Thoracic aorta (tissue), 2 donors: ENCODE measurements around the gene ENTPD2. TPM values are rescaled to one million over a fixed set of nuclear protein-coding genes. Genes with fewer than 3 reads are reported as not detected.

Experiments
- ATAC-seq: fragments of 150-250 bp; one replicate; pipeline ENCODE4 v1.8.0; 2017; ENCODE audit warnings: low read depth; ENCODE audit not compliant: insufficient number of reproducible peaks, low FRiP score
- DNase-seq: peaks from one replicate; pipeline ENCODE4 v3.0.0-alpha.2; 2020; ENCODE audit warnings: low spot score
- H3K27ac ChIP-seq, 2 donors: fragments of 200-600 bp; sonication (generic); 1 replicate in 1 of 2; 2 replicates in 1 of 2; pipeline ENCODE4 v1.5.1; 2016; ENCODE audit warnings: mild to moderate bottlenecking in 2 of 2, moderate library complexity in 2 of 2
- H3K27me3 ChIP-seq: fragments of 200-600 bp; sonication (generic); replicated peaks from 2 replicates; pipeline ENCODE4 v1.6.0; 2016; ENCODE audit warnings: mild to moderate bottlenecking; ENCODE audit not compliant: insufficient read depth
- H3K36me3 ChIP-seq: fragments of 200-600 bp; sonication (generic); one replicate; pipeline ENCODE4 v1.5.1; 2016
- H3K4me1 ChIP-seq, 2 donors: fragments of 200-600 bp; sonication (generic); 1 replicate in 1 of 2; 2 replicates in 1 of 2; pipeline versions ENCODE4 v1.5.1 to v1.6.0; 2016; ENCODE audit warnings: low read depth in 2 of 2, mild to moderate bottlenecking in 1 of 2; ENCODE audit not compliant: control insufficient read depth in 1 of 2
- H3K4me3 ChIP-seq: fragments of 200-600 bp; sonication (generic); 2 replicates; pipeline ENCODE4 v1.5.1; 2016; ENCODE audit warnings: mild to moderate bottlenecking
- H3K9me3 ChIP-seq: fragments of 200-600 bp; sonication (generic); 2 replicates; pipeline ENCODE4 v1.5.1; 2016
- CTCF ChIP-seq: fragments of 200-600 bp; sonication (generic); IDR thresholded peaks from one replicate; pipeline ENCODE4 v1.5.1; 2019; ENCODE audit warnings: antibody characterized with exemption
- total RNA-seq, 2 donors: library from RNA; depleted of rRNA; stranded (reverse); fragments of >200 nt; gene quantifications; one replicate each; pipeline versions ENCODE4 v1.1.0 to v1.2.3, GENCODE V29; 2016

ENTPD2 gene
- total RNA-seq, 2 donors from 2014 or later: 0.92 to 0.95 TPM

DNA sequence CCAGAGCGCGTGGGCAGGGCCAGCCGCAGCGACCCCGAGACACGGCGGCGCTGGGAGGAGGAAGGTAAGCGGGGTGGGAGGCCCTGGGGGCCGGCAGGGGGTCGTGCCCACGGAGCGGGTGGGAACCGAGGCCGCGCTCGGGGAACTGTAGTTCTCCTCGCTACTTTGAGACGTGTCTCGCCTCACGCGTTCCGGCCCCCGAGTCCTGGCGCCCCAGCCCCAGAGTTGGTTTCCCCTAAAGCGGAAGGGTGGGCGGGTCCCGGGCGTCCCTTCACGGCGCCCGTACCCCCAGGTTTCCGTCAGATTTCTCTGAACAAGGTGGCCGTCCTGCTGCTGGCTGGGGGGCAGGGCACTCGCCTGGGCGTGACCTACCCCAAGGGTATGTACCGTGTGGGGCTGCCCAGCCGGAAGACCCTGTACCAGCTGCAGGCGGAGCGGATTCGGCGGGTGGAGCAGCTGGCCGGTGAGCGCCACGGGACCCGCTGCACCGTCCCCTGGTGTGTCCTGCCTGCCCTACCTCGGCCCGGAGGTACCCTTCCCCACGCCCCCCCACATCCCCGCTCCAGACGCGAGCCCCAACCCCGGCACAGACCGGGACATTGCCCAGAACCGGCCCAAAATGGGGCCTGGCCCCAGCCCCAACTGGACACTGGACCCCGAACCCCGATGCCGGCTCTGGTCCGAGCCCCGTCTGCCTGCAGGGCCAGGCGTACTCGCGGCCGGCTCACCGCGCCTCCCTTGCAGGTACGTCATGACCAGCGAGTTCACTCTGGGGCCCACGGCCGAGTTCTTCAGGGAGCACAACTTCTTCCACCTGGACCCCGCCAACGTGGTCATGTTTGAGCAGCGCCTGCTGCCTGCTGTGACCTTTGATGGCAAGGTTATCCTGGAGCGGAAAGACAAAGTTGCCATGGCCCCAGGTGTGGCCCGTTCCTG lies 24.2 kb upstream of the ENTPD2 start:
- H3K36me3 ChIP-seq: peaks cover 10% of the 10 kb centered on the region
- H3K27me3 ChIP-seq: no peaks in the 10 kb centered on the region
- H3K4me3 ChIP-seq: peak overlapping the region; percentile 80
- peaks cover 11 to 21% of the 10 kb centered on the region in 2 donors for H3K4me1 ChIP-seq
- ATAC-seq (no peak), DNase-seq (no peak)
- H3K27ac ChIP-seq: no peak overlapping the region
- TF ChIP-seq CTCF: no peak
- H3K9me3 ChIP-seq: no peaks in the 10 kb centered on the region

DNA sequence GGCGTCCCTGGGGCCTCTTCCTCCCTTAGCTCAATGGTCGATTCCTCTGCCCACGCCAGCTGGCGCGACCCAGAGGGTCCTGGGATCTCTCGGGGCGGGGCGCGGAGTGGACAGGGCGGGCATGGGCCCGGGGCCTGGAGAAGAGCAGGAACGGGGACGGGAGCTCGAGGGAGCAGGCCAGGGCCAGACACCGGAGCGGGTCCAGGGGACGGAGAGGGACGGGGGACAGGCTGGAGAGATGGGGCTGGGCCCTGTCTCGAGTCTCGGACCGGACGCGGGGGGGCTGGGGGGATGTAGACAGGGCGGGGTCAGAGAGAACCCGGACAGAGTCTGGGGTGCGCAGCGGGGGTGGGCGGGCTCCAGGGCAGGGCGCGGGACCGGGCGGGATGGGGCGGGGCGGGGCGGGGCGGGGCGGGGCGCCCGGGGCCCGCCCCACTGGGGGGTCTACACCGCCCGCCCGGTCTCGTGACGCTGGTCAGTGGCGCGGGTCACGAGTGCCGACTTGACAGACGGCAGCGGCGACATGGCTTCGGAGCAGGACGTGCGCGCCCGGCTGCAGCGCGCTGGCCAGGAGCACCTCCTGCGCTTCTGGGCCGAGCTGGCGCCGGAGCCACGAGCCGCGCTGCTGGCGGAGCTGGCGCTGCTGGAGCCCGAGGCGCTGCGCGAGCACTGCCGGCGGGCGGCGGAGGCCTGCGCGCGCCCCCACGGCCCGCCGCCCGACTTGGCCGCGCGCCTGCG lies 23.3 kb upstream of the ENTPD2 start, which contains the start of gene UAP1L1:
Gene UAP1L1 (plus strand): TSS at position 508 of the 738 bp plus-strand sequence. CDS start 16 bp downstream, at position 524.
- TF ChIP-seq CTCF: no peak
- H3K4me3 ChIP-seq: peak within 1 kb of the TSS; percentile 80
- ATAC-seq (no peak), DNase-seq (no peak)
- H3K9me3 ChIP-seq: no peaks in the 10 kb centered on the region
- peak within 1 kb of the TSS in 1 of 2 donors; percentile 9 for H3K27ac ChIP-seq
- H3K4me1 ChIP-seq: peaks cover 11 to 21% of the 10 kb centered on the region in 2 donors
- H3K27me3 ChIP-seq: no peaks in the 10 kb centered on the region
- peaks cover 10% of the 10 kb centered on the region for H3K36me3 ChIP-seq

DNA sequence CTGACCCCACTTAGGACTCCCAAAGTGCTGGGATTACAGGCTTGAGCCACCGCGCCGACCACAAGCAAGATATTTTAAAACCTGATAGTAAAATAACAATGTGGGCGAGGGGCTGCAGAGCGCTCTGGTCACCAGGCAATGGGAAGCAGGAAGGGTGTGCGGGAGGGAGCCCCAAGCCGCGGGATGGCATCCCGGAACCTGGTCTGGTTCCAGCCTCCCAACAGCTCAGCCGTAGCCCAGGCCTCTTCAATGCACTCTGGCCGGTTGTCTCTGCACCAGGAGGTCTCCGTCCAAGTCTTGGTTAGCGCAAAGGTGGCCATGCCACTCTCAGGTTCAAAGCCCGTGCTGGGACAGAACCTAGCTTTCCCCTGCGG lies 22.8 kb upstream of the ENTPD2 start:
- H3K27me3 ChIP-seq: no peaks in the 10 kb centered on the region
- no peak for DNase-seq
- TF ChIP-seq CTCF: no peak
- H3K27ac ChIP-seq: peak overlapping the region in 1 of 2 donors; percentile 9
- peaks cover 10% of the 10 kb centered on the region for H3K36me3 ChIP-seq
- ATAC-seq: no peak
- H3K4me3 ChIP-seq: peak overlapping the region; percentile 80
- H3K4me1 ChIP-seq: peaks cover 11 to 21% of the 10 kb centered on the region in 2 donors
- H3K9me3 ChIP-seq: no peaks in the 10 kb centered on the region

GRCh38 chr9:137075275-137075775 lies 21.5 kb upstream of the ENTPD2 start:
- no peak for TF ChIP-seq CTCF
- DNase-seq: no peak
- ATAC-seq: no peak
- Histone ChIP-seq H3K27me3 (no peaks in the 10 kb centered on the region), H3K27ac (no peak overlapping the region), H3K9me3 (no peaks in the 10 kb centered on the region), H3K4me3 (no peak overlapping the region), H3K4me1 (peaks cover 11 to 32% of the 10 kb centered on the region in 2 donors), H3K36me3 (peaks cover 6% of the 10 kb centered on the region)
